ENCODE measurements around the gene SLC39A13.

DNA sequence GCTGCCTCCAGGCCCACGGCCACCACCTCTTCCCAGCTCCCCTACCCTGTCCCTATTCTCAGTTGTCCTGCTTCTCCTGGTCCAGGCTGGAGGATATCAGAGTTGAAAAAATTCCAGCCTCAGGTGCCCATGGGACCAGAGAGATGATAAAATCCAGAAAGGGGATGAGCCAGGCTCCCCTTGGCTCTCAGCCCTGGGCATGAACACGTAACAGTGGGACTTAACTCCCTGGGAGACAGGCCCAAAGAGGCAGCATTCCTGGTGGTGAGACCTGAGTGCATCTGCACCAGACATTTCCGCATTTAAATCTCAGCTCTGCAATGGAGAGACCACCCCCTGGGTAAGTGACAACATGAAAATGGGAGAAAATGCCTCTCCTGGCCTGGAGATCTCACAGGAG is 10.4 kb upstream of the SLC39A13 start:
- TF ChIP-seq CTCF (IDR thresholded peaks at IDR 0.05; ENCODE audit: low read length) (no peak), EZH2phosphoT487 (IDR thresholded peaks at IDR 0.05; ENCODE audit: low read length) (no peak)
